HL-60 (cell line): ENCODE results near the gene ASTN2.

Experiments used
- GABPA ChIP-seq: IDR thresholded peaks from 2 replicates; pipeline ENCODE4 v1.6.1; 2012; ENCODE audit warnings: low read depth
- TF ChIP-seq, protein P1 (sequence below): IDR thresholded peaks from one replicate; pipeline ENCODE4 v1.5.1; 2011; ENCODE audit warnings: low read length, control low read depth, inconsistent platforms; ENCODE audit not compliant: insufficient read depth

GRCh38 chr9:116483622-116484491 lies 931.0 kb downstream of the ASTN2 start:
- no peak for TF ChIP-seq GABPA
- TF ChIP-seq, protein P1, sequence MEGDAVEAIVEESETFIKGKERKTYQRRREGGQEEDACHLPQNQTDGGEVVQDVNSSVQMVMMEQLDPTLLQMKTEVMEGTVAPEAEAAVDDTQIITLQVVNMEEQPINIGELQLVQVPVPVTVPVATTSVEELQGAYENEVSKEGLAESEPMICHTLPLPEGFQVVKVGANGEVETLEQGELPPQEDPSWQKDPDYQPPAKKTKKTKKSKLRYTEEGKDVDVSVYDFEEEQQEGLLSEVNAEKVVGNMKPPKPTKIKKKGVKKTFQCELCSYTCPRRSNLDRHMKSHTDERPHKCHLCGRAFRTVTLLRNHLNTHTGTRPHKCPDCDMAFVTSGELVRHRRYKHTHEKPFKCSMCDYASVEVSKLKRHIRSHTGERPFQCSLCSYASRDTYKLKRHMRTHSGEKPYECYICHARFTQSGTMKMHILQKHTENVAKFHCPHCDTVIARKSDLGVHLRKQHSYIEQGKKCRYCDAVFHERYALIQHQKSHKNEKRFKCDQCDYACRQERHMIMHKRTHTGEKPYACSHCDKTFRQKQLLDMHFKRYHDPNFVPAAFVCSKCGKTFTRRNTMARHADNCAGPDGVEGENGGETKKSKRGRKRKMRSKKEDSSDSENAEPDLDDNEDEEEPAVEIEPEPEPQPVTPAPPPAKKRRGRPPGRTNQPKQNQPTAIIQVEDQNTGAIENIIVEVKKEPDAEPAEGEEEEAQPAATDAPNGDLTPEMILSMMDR, result no peak
